Panc1 (cell line): Measurements from ENCODE around the gene UBE2L6. TPM values are rescaled to one million over a fixed set of nuclear protein-coding genes. Genes with fewer than 3 reads are reported as not detected.

Experiments
- ATAC-seq: fragments of 200-7000 bp; cut with Tn5 transposase; 2 replicates; pipeline ENCODE4 v1.9.1; 2020; ENCODE audit warnings: mild to moderate bottlenecking, moderate library complexity
- BruUV-seq: library from RNA; stranded (reverse); fragments of 400-500 nt; replicated peaks from 2 replicates; lab custom pipeline; 2021; lab: Mats Ljungman, UMichigan
- CTCF ChIA-PET: fragments of 300-600 bp; sonication (Branson Sonifier 250); formaldehyde crosslinking; loops from one replicate; lab custom pipeline; 2022; ENCODE audit warnings: antibody characterized with exemption; lab: Charles Lee
- POLR2A ChIA-PET: fragments of 300-600 bp; sonication (Branson Sonifier 250); formaldehyde crosslinking; loops from one replicate; lab custom pipeline; 2022; ENCODE audit warnings: antibody characterized with exemption; lab: Charles Lee
- DNase-seq: peaks from one replicate; pipeline ENCODE4 v3.0.0-alpha.2; 2010; ENCODE audit warnings: low read depth, low spot score
- H3K27ac ChIP-seq: 2 replicates; pipeline ENCODE4 v1.5.1; 2011; ENCODE audit warnings: mild to moderate bottlenecking, low read length, inconsistent platforms
- H3K27me3 ChIP-seq: fragments of 200-500 bp; sonication (Bioruptor generic); 2 replicates; pipeline ENCODE4 v1.6.0; 2014; ENCODE audit warnings: low read length, inconsistent platforms; ENCODE audit not compliant: control insufficient read depth, insufficient read depth
- H3K36me3 ChIP-seq: fragments of 200-500 bp; sonication (Bioruptor generic); 2 replicates; pipeline ENCODE4 v1.5.1; 2014; ENCODE audit warnings: inconsistent platforms, mild to moderate bottlenecking, low read length, moderate library complexity; ENCODE audit not compliant: control insufficient read depth, insufficient read depth
- H3K4me1 ChIP-seq: 2 replicates; pipeline ENCODE4 v1.5.1; 2011; ENCODE audit warnings: inconsistent platforms, mild to moderate bottlenecking, low read length, moderate library complexity; ENCODE audit not compliant: control insufficient read depth, insufficient read depth
- H3K4me3 ChIP-seq, 2 experiments: 2 replicates each; pipeline ENCODE4 v1.5.1; 2011 to 2012; ENCODE audit warnings: low read depth in 2 of 2, low read length in 2 of 2, mild to moderate bottlenecking in 2 of 2, inconsistent platforms in 1 of 2, moderate library complexity in 1 of 2
- H3K9me3 ChIP-seq: fragments of 200-500 bp; sonication (Bioruptor generic); 2 replicates; pipeline ENCODE4 v1.5.1; 2014; ENCODE audit warnings: low read depth, mild to moderate bottlenecking, inconsistent platforms, low read length, moderate library complexity; ENCODE audit not compliant: control insufficient read depth, insufficient read depth
- CTCF ChIP-seq: fragments of 450-650 bp; IDR thresholded peaks from 2 replicates; pipeline ENCODE4 v1.5.1; 2017; ENCODE audit warnings: mild to moderate bottlenecking
- POLR2AphosphoS5 ChIP-seq: IDR thresholded peaks from 2 replicates; pipeline ENCODE4 v1.6.1; 2012; ENCODE audit warnings: mild to moderate bottlenecking, low read depth, low read length, moderate library complexity
- REST ChIP-seq, 2 experiments: IDR thresholded peaks; 2 replicates each; pipeline ENCODE4 v1.6.1; 2011 to 2012; ENCODE audit warnings: low read depth in 2 of 2, control low read depth in 1 of 2, low read length in 1 of 2, mild to moderate bottlenecking in 1 of 2, moderate library complexity in 1 of 2; ENCODE audit not compliant: insufficient read depth in 1 of 2
- SIN3A ChIP-seq: IDR thresholded peaks from 2 replicates; pipeline ENCODE4 v1.6.1; 2012; ENCODE audit warnings: low read depth, mild to moderate bottlenecking, low read length, moderate library complexity, borderline replicate concordance; ENCODE audit not compliant: insufficient read depth
- TCF7L2 ChIP-seq: IDR thresholded peaks from 2 replicates; pipeline ENCODE4 v1.6.1; 2011; ENCODE audit warnings: mild to moderate bottlenecking, low read depth, low read length, inconsistent platforms
- in situ Hi-C: cut with HindIII; loops from 2 replicates; pipeline ENCODE4 v1.10.0; 2016; ENCODE audit warnings: low sequenced_read_pairs, low pct_unique_long_range_greater_than_20kb
- intact Hi-C: fragments of 100-400 bp; cut with micrococcal nuclease; formaldehyde crosslinking; loops from one replicate; pipeline ENCODE4 v1.10.0; 2022; ENCODE audit not compliant: unreplicated experiment
- total RNA-seq: library from RNA; stranded (reverse); gene quantifications from one replicate; pipeline ENCODE4 v1.2.1, GENCODE V29; 2021; ENCODE audit not compliant: unreplicated experiment

Gene UBE2L6
- total RNA-seq, 1 experiment from 2014 or later: 19.1 TPM

- DNase-seq (no peak), ATAC-seq (peak; percentile 74)
- ChIA-PET POLR2A (no interaction called here), CTCF (no interaction called here)
- H3K4me3 ChIP-seq: no peak overlapping the region
- no peak for TF ChIP-seq POLR2AphosphoS5
- TF ChIP-seq SIN3A: no peak
- no peak for TF ChIP-seq TCF7L2
- TF ChIP-seq REST (IDR thresholded peaks at IDR 0.05; ENCODE audit: insufficient read depth in 1 of 2, low read depth in 2 of 2, low read length in 1 of 2): no peak
- TF ChIP-seq CTCF: no peak
- intact Hi-C loops (no loop called here), in situ Hi-C loops (no loop called here)
- H3K27ac ChIP-seq: no peak overlapping the region
- no peaks in the 10 kb centered on the region for H3K4me1 ChIP-seq
- H3K27me3 ChIP-seq: no peaks in the 10 kb centered on the region
- no peaks in the 10 kb centered on the region for H3K9me3 ChIP-seq
- no TSS peak for BruUV-seq
- no peaks in the 10 kb centered on the region for H3K36me3 ChIP-seq
Observed at GRCh38 chr11:57546869-57547475, 20.5 kb downstream of the UBE2L6 start.

- intact Hi-C loops: no loop called here
- no peak for DNase-seq
- H3K27ac ChIP-seq: no peak overlapping the region
- TF ChIP-seq REST (IDR thresholded peaks at IDR 0.05; ENCODE audit: insufficient read depth in 1 of 2, low read depth in 2 of 2, low read length in 1 of 2): no peak
- TF ChIP-seq TCF7L2: no peak
- no peak for TF ChIP-seq CTCF
- TF ChIP-seq SIN3A: no peak
- no peak for TF ChIP-seq POLR2AphosphoS5
- no peak overlapping the region for H3K4me3 ChIP-seq
- H3K27me3 ChIP-seq: no peaks in the 10 kb centered on the region
- no peak for ATAC-seq
- ChIA-PET CTCF (no interaction called here), POLR2A (no interaction called here)
- in situ Hi-C loops: no loop called here
- H3K9me3 ChIP-seq: no peaks in the 10 kb centered on the region
- H3K36me3 ChIP-seq: no peaks in the 10 kb centered on the region
- H3K4me1 ChIP-seq: no peaks in the 10 kb centered on the region
- BruUV-seq: no TSS peak
Observed at GRCh38 chr11:57546451-57546850, 21.0 kb downstream of the UBE2L6 start.
